Measurements from ENCODE around the gene XAGE1B. TPM values are rescaled to one million over a fixed set of nuclear protein-coding genes. Genes with fewer than 3 reads are reported as not detected.
"Not testable (repeated sequence)": the region's sequence is repeated elsewhere in the genome, so short reads cannot be mapped to it uniquely, and the experiment has no call there.

XAGE1B gene, protein sequence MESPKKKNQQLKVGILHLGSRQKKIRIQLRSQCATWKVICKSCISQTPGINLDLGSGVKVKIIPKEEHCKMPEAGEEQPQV
- total RNA-seq (not detected), polyA plus RNA-seq (not detected)
- long read RNA-seq, donor 1: 0 reads
- long read RNA-seq, donor 2: 0 reads
- long read RNA-seq, donor 3: 0 reads
- long read RNA-seq, donor 4: 0 reads
- long read RNA-seq, donor 5: 0 reads
- long read RNA-seq, donor 6: 0 reads
- long read RNA-seq, donor 7: 0 reads
- long read RNA-seq, donor 8: 0 reads
- long read RNA-seq, donor 9: 0 reads
- long read RNA-seq, donor 10: 0 reads

DNA sequence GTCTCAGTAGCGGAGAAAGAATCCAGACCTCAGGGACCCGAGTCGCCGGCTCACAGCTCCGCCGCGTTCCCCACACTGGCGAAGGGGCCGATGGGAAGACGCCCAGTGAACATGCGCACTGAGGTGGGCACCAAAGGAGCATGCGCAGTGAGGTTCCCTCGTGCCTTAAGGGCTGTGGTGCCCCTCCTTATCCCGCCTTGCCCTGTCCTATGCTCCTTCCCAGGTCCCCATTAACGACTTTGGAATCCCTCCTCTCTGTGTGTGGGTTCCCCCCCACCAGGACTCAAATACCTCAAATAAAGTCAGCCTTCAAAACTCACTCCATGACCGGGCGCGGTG lies at the start of gene XAGE1B:
XAGE1B (minus strand) TSS at position 77 of the 339 bp plus-strand sequence. CDS start 1,536 bp downstream, outside the sequence.
- H3K27me3 ChIP-seq; H3K9me3 ChIP-seq (replicated peaks in 1 of 3); H3K4me1 ChIP-seq (replicated peaks in 1 of 2); H3K36me3 ChIP-seq (replicated peaks in 1 of 2); H3K4me3 ChIP-seq; H3K27ac ChIP-seq; intact Hi-C loops (cut with DNase I); DNase-seq: not testable (repeated sequence)
- no CpG with 5 or more reads among the region's 18 CpGs for WGBS, 4 donors

DNA sequence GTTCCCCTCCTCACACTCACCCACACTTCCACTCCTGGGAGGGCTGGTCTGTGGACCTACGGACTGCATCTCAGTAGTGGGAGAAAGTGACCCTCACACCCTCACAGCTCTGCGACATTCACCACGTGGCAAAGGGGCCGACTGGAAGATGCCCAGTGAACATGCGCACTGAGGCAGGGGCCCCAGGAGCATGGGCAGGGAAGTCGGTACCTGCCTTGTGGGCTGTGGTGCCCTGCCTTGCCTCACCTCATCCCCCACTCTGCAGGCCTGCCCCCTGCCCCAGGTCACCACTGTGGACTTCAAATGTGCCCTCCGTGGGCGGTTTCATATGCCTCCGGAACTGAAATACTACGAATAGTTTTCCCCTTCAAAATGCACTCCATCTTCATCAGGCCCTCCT lies 46.2 kb upstream of the XAGE1B start:
- Histone ChIP-seq H3K4me3 (no peak overlapping the region), H3K4me1 (replicated peaks in 1 of 2) (no peaks in the 10 kb centered on the region), H3K27ac (no peak overlapping the region), H3K27me3 (peaks cover 29% of the 10 kb centered on the region), H3K36me3 (replicated peaks in 1 of 2) (no peaks in the 10 kb centered on the region), H3K9me3 (replicated peaks in 1 of 3) (no peaks in the 10 kb centered on the region)
- no peak for DNase-seq
- TF ChIP-seq POLR2A (IDR thresholded peaks at IDR 0.05): no peak
- TF ChIP-seq, protein P1, sequence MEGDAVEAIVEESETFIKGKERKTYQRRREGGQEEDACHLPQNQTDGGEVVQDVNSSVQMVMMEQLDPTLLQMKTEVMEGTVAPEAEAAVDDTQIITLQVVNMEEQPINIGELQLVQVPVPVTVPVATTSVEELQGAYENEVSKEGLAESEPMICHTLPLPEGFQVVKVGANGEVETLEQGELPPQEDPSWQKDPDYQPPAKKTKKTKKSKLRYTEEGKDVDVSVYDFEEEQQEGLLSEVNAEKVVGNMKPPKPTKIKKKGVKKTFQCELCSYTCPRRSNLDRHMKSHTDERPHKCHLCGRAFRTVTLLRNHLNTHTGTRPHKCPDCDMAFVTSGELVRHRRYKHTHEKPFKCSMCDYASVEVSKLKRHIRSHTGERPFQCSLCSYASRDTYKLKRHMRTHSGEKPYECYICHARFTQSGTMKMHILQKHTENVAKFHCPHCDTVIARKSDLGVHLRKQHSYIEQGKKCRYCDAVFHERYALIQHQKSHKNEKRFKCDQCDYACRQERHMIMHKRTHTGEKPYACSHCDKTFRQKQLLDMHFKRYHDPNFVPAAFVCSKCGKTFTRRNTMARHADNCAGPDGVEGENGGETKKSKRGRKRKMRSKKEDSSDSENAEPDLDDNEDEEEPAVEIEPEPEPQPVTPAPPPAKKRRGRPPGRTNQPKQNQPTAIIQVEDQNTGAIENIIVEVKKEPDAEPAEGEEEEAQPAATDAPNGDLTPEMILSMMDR (IDR thresholded peaks at IDR 0.05): no peak
- intact Hi-C loops (cut with DNase I): no loop called here
- WGBS, 4 donors: 84 to 87% (median 84%) methylated on average over 10 of the region's 10 CpGs; no CpG with 5 or more reads in 1 of the 4 donors

DNA sequence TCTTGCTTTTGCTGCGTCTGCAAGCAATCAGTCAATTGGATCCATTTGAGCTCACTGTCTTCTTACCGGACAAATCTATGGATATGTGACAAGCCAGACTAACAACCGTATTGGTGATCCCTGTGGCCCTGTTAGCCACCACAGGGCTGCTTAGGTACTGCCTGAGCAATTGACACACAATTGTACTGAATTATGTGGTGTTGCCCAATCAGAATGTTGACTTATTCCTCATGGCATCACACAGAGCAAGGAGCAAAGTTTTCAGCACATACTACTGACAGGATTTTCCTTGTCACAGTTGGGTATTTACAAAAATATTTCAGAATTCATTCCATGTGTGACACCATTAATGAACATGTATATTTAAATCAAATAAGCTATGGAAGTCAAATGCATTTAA lies 41.3 kb upstream of the XAGE1B start:
- 69 to 84% (median 82%) methylated on average over 2 to 3 of the region's 3 CpGs for WGBS, 4 donors
- H3K4me3 ChIP-seq: no peak overlapping the region
- intact Hi-C loops (cut with DNase I): no loop called here
- TF ChIP-seq POLR2A (IDR thresholded peaks at IDR 0.05): no peak
- TF ChIP-seq, protein P1 (IDR thresholded peaks at IDR 0.05): no peak
- no peak for DNase-seq
- peaks cover 29% of the 10 kb centered on the region for H3K27me3 ChIP-seq
- no peaks in the 10 kb centered on the region for H3K9me3 ChIP-seq (replicated peaks in 1 of 3)
- no peak overlapping the region for H3K27ac ChIP-seq
- H3K4me1 ChIP-seq (replicated peaks in 1 of 2): no peaks in the 10 kb centered on the region
- H3K36me3 ChIP-seq (replicated peaks in 1 of 2): no peaks in the 10 kb centered on the region

DNA sequence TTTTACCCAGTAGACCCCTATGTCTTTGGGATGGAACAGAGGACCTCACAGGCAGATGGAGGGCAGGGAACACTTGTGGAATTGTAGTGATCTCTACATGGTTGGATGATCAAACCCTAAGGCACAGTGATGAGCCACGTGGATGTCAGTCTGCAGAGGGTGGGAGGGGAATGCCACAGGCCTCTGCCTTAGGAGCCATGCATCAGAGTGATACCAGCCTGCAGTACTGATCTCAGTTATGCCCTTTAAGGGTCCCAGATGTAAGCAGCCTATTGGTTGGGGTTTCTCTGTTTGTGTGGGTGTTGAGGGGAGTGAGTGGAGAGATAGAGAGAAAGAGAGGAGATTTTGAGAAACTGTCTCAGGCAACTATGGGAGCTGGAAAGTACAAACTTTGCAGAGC lies 39.9 kb upstream of the XAGE1B start:
- DNase-seq: no peak
- no peak overlapping the region for H3K4me3 ChIP-seq
- peaks cover 29% of the 10 kb centered on the region for H3K27me3 ChIP-seq
- no peak overlapping the region for H3K27ac ChIP-seq
- no peaks in the 10 kb centered on the region for H3K36me3 ChIP-seq (replicated peaks in 1 of 2)
- TF ChIP-seq, protein P1 (IDR thresholded peaks at IDR 0.05): no peak
- TF ChIP-seq POLR2A (IDR thresholded peaks at IDR 0.05): no peak
- no peaks in the 10 kb centered on the region for H3K9me3 ChIP-seq (replicated peaks in 1 of 3)
- WGBS, 4 donors: 20 to 40% (median 35%) methylated on average over 1 of the region's 1 CpG
- no peaks in the 10 kb centered on the region for H3K4me1 ChIP-seq (replicated peaks in 1 of 2)
- intact Hi-C loops (cut with DNase I): no loop called here

DNA sequence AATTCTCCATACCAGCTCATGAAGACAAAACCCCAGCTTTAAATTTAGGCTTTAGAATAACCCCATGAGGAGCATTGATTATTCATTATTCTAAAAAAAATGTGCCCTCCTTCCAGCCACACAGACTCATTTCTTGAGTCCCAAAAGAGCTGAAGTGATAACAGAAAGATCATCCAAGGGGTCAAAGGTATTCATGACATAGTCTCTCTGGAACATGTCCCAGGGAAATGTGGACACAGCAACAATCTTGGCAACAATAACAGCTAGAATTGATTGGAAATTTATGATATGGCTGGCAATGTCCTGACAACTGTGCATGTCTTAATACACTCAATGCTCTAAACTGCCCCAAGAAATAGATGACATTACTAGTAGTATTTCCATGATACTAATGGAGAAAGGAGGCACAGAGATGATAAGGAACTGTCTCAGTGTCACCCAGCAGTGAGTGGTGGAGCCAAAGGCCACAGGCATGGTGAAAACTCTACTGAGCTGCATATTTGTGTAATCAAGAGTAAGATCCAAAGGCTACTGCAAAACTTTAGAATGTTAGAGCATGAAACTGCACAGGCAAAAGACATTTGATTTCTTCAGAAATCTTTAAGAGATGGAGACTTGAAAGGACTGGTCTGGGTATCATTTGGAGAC lies 37.3 kb upstream of the XAGE1B start:
- intact Hi-C loops (cut with DNase I): no loop called here

DNA sequence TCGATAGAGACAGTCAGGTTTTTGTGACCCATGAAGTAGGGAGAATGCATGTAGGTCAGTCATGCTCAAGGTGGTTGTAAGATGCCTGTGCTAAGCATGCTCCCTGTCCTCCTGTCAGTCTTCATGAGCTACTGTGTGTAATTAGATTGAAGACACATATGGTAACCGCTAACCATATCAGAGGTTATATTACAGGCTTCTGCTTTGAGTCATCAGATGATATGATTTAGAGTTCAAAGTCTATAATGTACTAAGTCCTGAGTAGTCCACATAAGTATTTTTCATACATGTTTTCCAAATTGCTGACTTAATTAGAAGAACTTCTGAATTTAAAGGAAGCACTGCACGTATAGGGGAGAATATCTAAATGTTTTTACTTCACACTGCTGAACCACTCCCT lies 31.9 kb upstream of the XAGE1B start:
- WGBS, 4 donors: 62 to 71% (median 68%) methylated on average over 3 of the region's 3 CpGs
- intact Hi-C loops (cut with DNase I); H3K4me3 ChIP-seq; H3K27ac ChIP-seq; H3K9me3 ChIP-seq (replicated peaks in 1 of 3); H3K4me1 ChIP-seq (replicated peaks in 1 of 2); DNase-seq; H3K36me3 ChIP-seq (replicated peaks in 1 of 2): not testable (repeated sequence)
- H3K27me3 ChIP-seq: peaks cover 20% of the 10 kb centered on the region

More for the DNA sequence above, 37.3 kb upstream of the XAGE1B start:
- Histone ChIP-seq H3K4me3 (no peak overlapping the region), H3K27me3 (peaks cover 28% of the 10 kb centered on the region), H3K36me3 (replicated peaks in 1 of 2) (no peaks in the 10 kb centered on the region), H3K27ac (no peak overlapping the region), H3K4me1 (replicated peaks in 1 of 2) (no peaks in the 10 kb centered on the region), H3K9me3 (replicated peaks in 1 of 3) (no peaks in the 10 kb centered on the region)
- no peak for DNase-seq
- TF ChIP-seq, protein P1 (IDR thresholded peaks at IDR 0.05): no peak
- TF ChIP-seq POLR2A (IDR thresholded peaks at IDR 0.05): no peak

All from adrenal gland (tissue), 19 donors.